Stimulated activated CD8-positive, alpha-beta memory T cell treated with anti-CD3 and anti-CD28 coated beads, Interleukin-2, amount 100 ng/mL, for 1 hour (primary cell): Measurements from ENCODE around the gene PCDHGA1.

Source experiments
- DNase-seq, 2 donors: peaks; one replicate each; pipeline ENCODE4 v3.0.0-alpha.2; 2020; ENCODE audit warnings: low read depth in 2 of 2

Gene PCDHGA1

GRCh38 chr5:141529873-141530272, 199.6 kb downstream of the PCDHGA1 start:
- no peak for DNase-seq

GRCh38 chr5:141532726-141533125, 202.4 kb downstream of the PCDHGA1 start:
- DNase-seq = no peak

- DNase-seq = no peak
Measured at GRCh38 chr5:141533897-141534296, 203.6 kb downstream of the PCDHGA1 start.

- no peak for DNase-seq
Measured at GRCh38 chr5:141534492-141535213, 204.3 kb downstream of the PCDHGA1 start.

DNA sequence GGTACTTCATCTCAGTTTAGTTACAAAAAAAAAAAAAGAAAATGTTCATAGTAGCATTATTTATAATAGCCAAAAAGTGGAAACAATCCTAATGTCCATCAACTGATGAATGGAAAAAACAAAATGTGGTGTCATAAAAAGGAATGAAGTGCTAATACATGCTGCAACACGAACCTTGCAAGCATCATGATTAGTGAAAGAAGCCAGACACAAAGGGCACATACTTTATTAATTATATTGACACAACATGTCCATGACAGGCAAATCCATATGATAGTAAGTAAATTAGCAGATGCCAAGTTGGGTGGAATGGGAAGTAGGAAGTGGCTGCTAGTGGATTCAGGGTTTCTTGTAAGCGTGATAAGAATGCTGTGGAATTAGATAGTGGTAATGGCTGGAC, 212.7 kb downstream of the PCDHGA1 start:
- DNase-seq = no peak

- no peak for DNase-seq
Measured at GRCh38 chr5:141547488-141547887, 217.2 kb downstream of the PCDHGA1 start.

DNA sequence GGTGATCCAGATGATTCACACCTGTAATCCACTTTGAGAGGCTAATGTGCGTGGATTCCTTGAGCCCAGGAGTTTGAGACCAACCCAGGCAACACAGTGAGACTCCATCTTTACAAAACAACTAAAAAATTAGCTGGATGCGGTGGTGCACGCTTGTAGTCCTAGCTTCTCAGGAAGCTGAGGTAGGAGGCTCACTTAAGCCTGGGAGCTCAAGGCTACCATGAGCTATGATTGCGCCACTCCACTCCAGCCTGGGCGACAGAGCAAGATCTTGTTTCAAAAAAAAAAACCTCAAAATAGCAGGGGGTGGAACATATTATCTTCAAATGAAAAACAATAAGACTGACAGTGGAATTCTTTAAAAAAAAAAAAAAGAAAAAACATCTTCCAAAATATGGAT, 217.6 kb downstream of the PCDHGA1 start:
- no peak for DNase-seq

DNA sequence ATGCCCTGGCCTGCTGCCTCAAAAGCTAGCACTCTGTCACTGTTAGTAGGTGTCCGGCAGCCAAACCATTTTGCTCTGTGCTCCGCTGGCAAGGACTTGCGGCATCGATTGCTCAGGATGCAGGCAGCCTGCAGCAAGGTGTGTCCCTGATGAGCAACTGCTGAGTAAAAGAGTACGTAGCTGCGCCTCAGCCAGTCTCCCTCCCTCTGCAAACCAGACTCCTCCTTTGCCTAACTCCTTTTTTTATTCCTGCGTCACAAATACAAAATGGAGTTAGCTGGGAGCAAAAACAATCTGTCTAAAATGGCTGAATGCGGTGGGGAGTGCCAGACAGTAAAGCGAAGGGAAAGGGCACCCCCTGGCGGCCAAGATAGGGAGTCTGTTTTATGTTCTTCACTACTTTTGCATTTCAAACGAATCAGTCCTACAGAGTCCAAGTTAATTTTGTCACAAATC, 227.4 kb downstream of the PCDHGA1 start:
- DNase-seq = peak; percentile 32 to 56

- DNase-seq = no peak
Measured at GRCh38 chr5:141558150-141558549, 227.8 kb downstream of the PCDHGA1 start.

DNA sequence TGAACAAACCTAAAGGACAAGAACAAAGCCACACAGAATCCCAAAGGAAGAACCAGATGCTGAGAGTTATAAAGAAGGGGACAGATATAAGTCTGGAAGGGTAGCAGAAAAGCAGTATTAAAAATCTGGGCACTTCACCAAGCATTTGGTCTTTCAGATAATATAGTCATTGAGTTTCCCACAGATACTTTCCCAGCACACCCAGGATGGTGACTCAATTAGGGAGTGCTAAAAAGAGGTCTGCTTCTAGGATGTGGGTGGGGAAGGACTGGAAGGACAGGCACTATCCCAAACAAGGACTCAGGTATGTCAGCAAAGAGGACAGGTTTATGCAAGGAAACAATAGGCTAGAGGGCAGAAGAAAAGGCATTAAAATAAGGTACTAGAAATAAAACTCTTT, 229.1 kb downstream of the PCDHGA1 start:
- no peak for DNase-seq

- no peak for DNase-seq
Measured at GRCh38 chr5:141560151-141560550, 229.8 kb downstream of the PCDHGA1 start.

- DNase-seq = no peak
Measured at GRCh38 chr5:141560725-141561483, 230.6 kb downstream of the PCDHGA1 start.
